ENCODE measurements around the gene CD82. TPM values are rescaled to one million over a fixed set of nuclear protein-coding genes. Genes with fewer than 3 reads are reported as not detected.
A peak's percentile ranks its signal among the peaks of the same experiment; 100 is the strongest.

CD82 gene
- total and polyA plus RNA-seq, 7 experiments from 2014 or later: 36.4 to 319 (median 57.2) TPM

GRCh38 chr11:44581246-44581645, 15.8 kb downstream of the CD82 start:
- H3K27ac Mint-ChIP-seq: no peak overlapping the region
- POLR2A ChIA-PET: interaction anchor here (0.7 to 1.0 kb wide), 4 partner anchors 9 to 18 kb away, joined by 3 to 4 read pairs (median 3); no protein-coding TSS in a partner anchor
- intact Hi-C loops (cut with micrococcal nuclease): no loop called here
- H3K36me3 Mint-ChIP-seq: peaks cover 0 to 45% (median 9%) of the 10 kb centered on the region in 5 donors
- no peak overlapping the region for H3K4me3 Mint-ChIP-seq
- Histone ChIP-seq H3K36me3 (ENCODE audit: control insufficient read depth in 2 of 3, insufficient read depth in 3 of 3, low read length in 3 of 3) (no peaks in the 10 kb centered on the region), H3K4me1 (ENCODE audit: control insufficient read depth in 2 of 2, insufficient read depth in 2 of 2, low read length in 2 of 2) (peaks cover 23 to 31% of the 10 kb centered on the region in 2 donors), H3K27ac (ENCODE audit: low read depth, low read length) (no peak overlapping the region), H3K27me3 (ENCODE audit: control insufficient read depth in 2 of 2, insufficient read depth in 2 of 2, low read length in 2 of 2) (no peaks in the 10 kb centered on the region), H3K9me3 (ENCODE audit: control insufficient read depth in 2 of 3, low read length in 3 of 3) (peaks cover 0 to 5% (median 0%) of the 10 kb centered on the region in 3 experiments), H3K4me3 (ENCODE audit: low read length) (no peak overlapping the region)
- DNase-seq (no peak), ATAC-seq (no peak)
- H3K4me1 Mint-ChIP-seq: peaks cover 19 to 67% (median 37%) of the 10 kb centered on the region in 7 donors
- CTCF ChIA-PET: interaction anchor here (0.7 kb wide), 1 partner anchor 58 kb away, joined by 3 read pairs; no protein-coding TSS in a partner anchor
- no peaks in the 10 kb centered on the region for H3K27me3 Mint-ChIP-seq
- H3K9me3 Mint-ChIP-seq: peaks cover 0 to 10% (median 0%) of the 10 kb centered on the region in 11 donors

- H3K4me3 ChIP-seq (ENCODE audit: low read length): no peak overlapping the region
- ChIA-PET POLR2A (interaction anchor here (1.4 to 3.6 kb wide), 2 partner anchors 8 to 11 kb away, joined by 3 to 12 read pairs; no protein-coding TSS in a partner anchor), CTCF (interaction anchor here (0.8 to 1.8 kb wide), 4 partner anchors 8 to 28 kb away, joined by 3 read pairs; no protein-coding TSS in a partner anchor)
- intact Hi-C loops (cut with micrococcal nuclease): no loop called here
- Mint-ChIP-seq H3K27ac (peak overlapping the region in 3 of 9 donors; percentile 26 to 78 (median 62)), H3K4me1 (peaks cover 19 to 61% (median 22%) of the 10 kb centered on the region in 7 donors), H3K4me3 (no peak overlapping the region), H3K36me3 (peaks cover 8 to 50% (median 14%) of the 10 kb centered on the region in 5 donors), H3K9me3 (peaks cover 0 to 10% (median 0%) of the 10 kb centered on the region in 11 donors), H3K27me3 (no peaks in the 10 kb centered on the region)
- peaks cover 0 to 5% (median 0%) of the 10 kb centered on the region in 3 experiments for H3K9me3 ChIP-seq (ENCODE audit: control insufficient read depth in 2 of 3, low read length in 3 of 3)
- peaks cover 13 to 16% of the 10 kb centered on the region in 2 donors for H3K4me1 ChIP-seq (ENCODE audit: control insufficient read depth in 2 of 2, insufficient read depth in 2 of 2, low read length in 2 of 2)
- peaks cover 0 to 4% (median 0%) of the 10 kb centered on the region in 3 experiments for H3K36me3 ChIP-seq (ENCODE audit: control insufficient read depth in 2 of 3, insufficient read depth in 3 of 3, low read length in 3 of 3)
- H3K27ac ChIP-seq (ENCODE audit: low read depth, low read length): no peak overlapping the region
- no peak for ATAC-seq
- no peak for DNase-seq
- no peaks in the 10 kb centered on the region for H3K27me3 ChIP-seq (ENCODE audit: control insufficient read depth in 2 of 2, insufficient read depth in 2 of 2, low read length in 2 of 2)
Observed at GRCh38 chr11:44582641-44583352, 17.3 kb downstream of the CD82 start.

GRCh38 chr11:44583353-44583669, 17.8 kb downstream of the CD82 start:
- intact Hi-C loops (cut with micrococcal nuclease): no loop called here
- Mint-ChIP-seq H3K36me3 (peaks cover 8 to 51% (median 15%) of the 10 kb centered on the region in 5 donors), H3K27ac (peak overlapping the region in 2 of 9 donors; percentile 14 to 78), H3K4me1 (peaks cover 16 to 56% (median 19%) of the 10 kb centered on the region in 7 donors), H3K27me3 (no peaks in the 10 kb centered on the region), H3K9me3 (peaks cover 0 to 10% (median 0%) of the 10 kb centered on the region in 11 donors), H3K4me3 (no peak overlapping the region)
- POLR2A ChIA-PET: interaction anchor here (1.4 to 3.6 kb wide), 2 partner anchors 9 to 12 kb away, joined by 3 to 12 read pairs; no protein-coding TSS in a partner anchor
- DNase-seq: no peak
- Histone ChIP-seq H3K4me1 (ENCODE audit: control insufficient read depth in 2 of 2, insufficient read depth in 2 of 2, low read length in 2 of 2) (peaks cover 8 to 11% of the 10 kb centered on the region in 2 donors), H3K36me3 (ENCODE audit: control insufficient read depth in 2 of 3, insufficient read depth in 3 of 3, low read length in 3 of 3) (peaks cover 0 to 4% (median 0%) of the 10 kb centered on the region in 3 experiments), H3K27ac (ENCODE audit: low read depth, low read length) (no peak overlapping the region), H3K9me3 (ENCODE audit: control insufficient read depth in 2 of 3, low read length in 3 of 3) (peaks cover 0 to 5% (median 0%) of the 10 kb centered on the region in 3 experiments), H3K4me3 (ENCODE audit: low read length) (no peak overlapping the region), H3K27me3 (ENCODE audit: control insufficient read depth in 2 of 2, insufficient read depth in 2 of 2, low read length in 2 of 2) (no peaks in the 10 kb centered on the region)
- ATAC-seq: no peak
- CTCF ChIA-PET: interaction anchor here (0.8 to 1.8 kb wide), 4 partner anchors 8 to 28 kb away, joined by 3 read pairs; no protein-coding TSS in a partner anchor

- H3K9me3 ChIP-seq (ENCODE audit: control insufficient read depth in 2 of 3, low read length in 3 of 3): peaks cover 0 to 5% (median 0%) of the 10 kb centered on the region in 3 experiments
- no peak overlapping the region for H3K4me3 ChIP-seq (ENCODE audit: low read length)
- no peaks in the 10 kb centered on the region for H3K4me1 ChIP-seq (ENCODE audit: control insufficient read depth in 2 of 2, insufficient read depth in 2 of 2, low read length in 2 of 2)
- no peak for DNase-seq
- peaks cover 0 to 10% (median 0%) of the 10 kb centered on the region in 3 experiments for H3K36me3 ChIP-seq (ENCODE audit: control insufficient read depth in 2 of 3, insufficient read depth in 3 of 3, low read length in 3 of 3)
- peak overlapping the region in 1 of 9 donors; percentile 64 for H3K27ac Mint-ChIP-seq
- H3K9me3 Mint-ChIP-seq: peaks cover 0 to 10% (median 0%) of the 10 kb centered on the region in 11 donors
- H3K27ac ChIP-seq (ENCODE audit: low read depth, low read length): no peak overlapping the region
- intact Hi-C loops (cut with micrococcal nuclease): no loop called here
- ChIA-PET CTCF (interaction anchor here (0.6 kb wide), 1 partner anchor 62 kb away, joined by 3 read pairs; no protein-coding TSS in a partner anchor), POLR2A (interaction anchor here (0.8 to 3.6 kb wide), 6 partner anchors 9 to 29 kb away, joined by 3 to 12 read pairs (median 4); partner anchors contain the start of gene CD82)
- no peaks in the 10 kb centered on the region for H3K27me3 Mint-ChIP-seq
- ATAC-seq: no peak
- peaks cover 5 to 51% (median 8%) of the 10 kb centered on the region in 7 donors for H3K4me1 Mint-ChIP-seq
- peaks cover 11 to 57% (median 25%) of the 10 kb centered on the region in 5 donors for H3K36me3 Mint-ChIP-seq
- H3K4me3 Mint-ChIP-seq: no peak overlapping the region
- H3K27me3 ChIP-seq (ENCODE audit: control insufficient read depth in 2 of 2, insufficient read depth in 2 of 2, low read length in 2 of 2): no peaks in the 10 kb centered on the region
Observed at GRCh38 chr11:44585421-44585820, 20.0 kb downstream of the CD82 start.

- peaks cover 3 to 4% of the 10 kb centered on the region in 2 donors for H3K4me1 ChIP-seq (ENCODE audit: control insufficient read depth in 2 of 2, insufficient read depth in 2 of 2, low read length in 2 of 2)
- intact Hi-C loops (cut with micrococcal nuclease): no loop called here
- H3K36me3 Mint-ChIP-seq: peaks cover 11 to 37% (median 17%) of the 10 kb centered on the region in 5 donors
- no peak for DNase-seq
- no peaks in the 10 kb centered on the region for H3K27me3 ChIP-seq (ENCODE audit: control insufficient read depth in 2 of 2, insufficient read depth in 2 of 2, low read length in 2 of 2)
- no peak overlapping the region for H3K4me3 ChIP-seq (ENCODE audit: low read length)
- H3K9me3 Mint-ChIP-seq: no peaks in the 10 kb centered on the region
- peaks cover 14 to 55% (median 35%) of the 10 kb centered on the region in 7 donors for H3K4me1 Mint-ChIP-seq
- ATAC-seq: no peak
- no peaks in the 10 kb centered on the region for H3K9me3 ChIP-seq (ENCODE audit: control insufficient read depth in 2 of 3, low read length in 3 of 3)
- H3K4me3 Mint-ChIP-seq: peak overlapping the region in 1 of 10 donors; percentile 20
- POLR2A ChIA-PET: interaction anchor here (2.1 kb wide), 1 partner anchor 20 kb away, joined by 5 read pairs; no protein-coding TSS in a partner anchor
- no peak overlapping the region for H3K27ac ChIP-seq (ENCODE audit: low read depth, low read length)
- H3K27me3 Mint-ChIP-seq: no peaks in the 10 kb centered on the region
- peak overlapping the region in 2 of 9 donors; percentile 44 to 69 for H3K27ac Mint-ChIP-seq
- CTCF ChIA-PET: interaction anchor here (1.8 kb wide), 1 partner anchor 24 kb away, joined by 4 read pairs; no protein-coding TSS in a partner anchor
- H3K36me3 ChIP-seq (ENCODE audit: control insufficient read depth in 2 of 3, insufficient read depth in 3 of 3, low read length in 3 of 3): peaks cover 0 to 10% (median 0%) of the 10 kb centered on the region in 3 experiments
Observed at GRCh38 chr11:44589301-44589700, 23.8 kb downstream of the CD82 start.

GRCh38 chr11:44590769-44591168, 25.3 kb downstream of the CD82 start:
- H3K4me1 Mint-ChIP-seq: peaks cover 20 to 64% (median 50%) of the 10 kb centered on the region in 7 donors
- CTCF ChIA-PET: interaction anchor here (0.8 to 0.9 kb wide), 2 partner anchors 26 to 321 kb away, joined by 3 read pairs; no protein-coding TSS in a partner anchor

More at GRCh38 chr11:44590769-44591168, 25.3 kb downstream of the CD82 start:
- Histone ChIP-seq H3K4me3 (ENCODE audit: low read length) (no peak overlapping the region), H3K27me3 (ENCODE audit: control insufficient read depth in 2 of 2, insufficient read depth in 2 of 2, low read length in 2 of 2) (no peaks in the 10 kb centered on the region), H3K4me1 (ENCODE audit: control insufficient read depth in 2 of 2, insufficient read depth in 2 of 2, low read length in 2 of 2) (peaks cover 15 to 16% of the 10 kb centered on the region in 2 donors), H3K36me3 (ENCODE audit: control insufficient read depth in 2 of 3, insufficient read depth in 3 of 3, low read length in 3 of 3) (peaks cover 0 to 10% (median 0%) of the 10 kb centered on the region in 3 experiments), H3K9me3 (ENCODE audit: control insufficient read depth in 2 of 3, low read length in 3 of 3) (no peaks in the 10 kb centered on the region), H3K27ac (ENCODE audit: low read depth, low read length) (no peak overlapping the region)
- Mint-ChIP-seq H3K36me3 (peaks cover 11 to 45% (median 17%) of the 10 kb centered on the region in 5 donors), H3K27ac (peak overlapping the region in 7 of 9 donors; percentile 41 to 87 (median 57)), H3K27me3 (no peaks in the 10 kb centered on the region), H3K9me3 (no peaks in the 10 kb centered on the region), H3K4me3 (peak overlapping the region in 1 of 10 donors; percentile 63)
- intact Hi-C loops (cut with micrococcal nuclease): loop anchor here in 1 of 2 donors (10.0 kb wide), 1 partner anchor 1254 kb away; the partner anchor contains the start of gene CRY2
- POLR2A ChIA-PET: interaction anchor here (0.8 to 2.1 kb wide), 4 partner anchors 10 to 21 kb away, joined by 3 to 5 read pairs (median 3); no protein-coding TSS in a partner anchor
- DNase-seq (no peak), ATAC-seq (no peak)

Measured in naive thymus-derived CD4-positive, alpha-beta T cell (primary cell).